Panc1 (cell line): ENCODE measurements around the gene KIF4B.

Experiments used
- POLR2AphosphoS5 ChIP-seq: IDR thresholded peaks from 2 replicates; pipeline ENCODE4 v1.6.1; 2012; ENCODE audit warnings: mild to moderate bottlenecking, low read depth, low read length, moderate library complexity
- TCF7L2 ChIP-seq: IDR thresholded peaks from 2 replicates; pipeline ENCODE4 v1.6.1; 2011; ENCODE audit warnings: mild to moderate bottlenecking, low read depth, low read length, inconsistent platforms
- TF ChIP-seq, protein P1 (sequence below), 2 experiments: IDR thresholded peaks; 2 replicates each; pipeline ENCODE4 v1.6.1; 2011 to 2012; ENCODE audit warnings: low read depth in 2 of 2, control low read depth in 1 of 2, low read length in 1 of 2, mild to moderate bottlenecking in 1 of 2, moderate library complexity in 1 of 2; ENCODE audit not compliant: insufficient read depth in 1 of 2

DNA sequence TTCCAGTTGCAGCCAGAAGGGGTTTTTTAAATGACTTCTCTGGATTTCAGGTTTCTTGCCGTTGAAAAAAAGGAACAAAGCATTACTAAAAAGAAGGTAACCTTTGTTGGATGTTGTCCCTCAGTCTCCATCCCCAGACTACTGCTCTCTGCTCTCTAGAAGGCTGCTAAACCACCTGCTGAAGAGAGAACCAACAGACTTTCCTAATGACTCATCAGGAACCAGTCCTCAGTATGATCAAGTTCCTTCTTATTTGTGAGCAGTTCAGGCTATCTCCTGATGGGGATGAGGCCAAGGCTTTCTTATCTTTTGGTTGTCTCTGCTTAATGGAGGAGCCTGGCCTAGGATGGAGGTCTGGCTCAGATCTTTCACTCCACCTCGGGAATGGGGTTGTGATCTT is 4.1 kb downstream of the KIF4B start:
- no peak for TF ChIP-seq TCF7L2
- no peak for TF ChIP-seq POLR2AphosphoS5
- TF ChIP-seq, protein P1, sequence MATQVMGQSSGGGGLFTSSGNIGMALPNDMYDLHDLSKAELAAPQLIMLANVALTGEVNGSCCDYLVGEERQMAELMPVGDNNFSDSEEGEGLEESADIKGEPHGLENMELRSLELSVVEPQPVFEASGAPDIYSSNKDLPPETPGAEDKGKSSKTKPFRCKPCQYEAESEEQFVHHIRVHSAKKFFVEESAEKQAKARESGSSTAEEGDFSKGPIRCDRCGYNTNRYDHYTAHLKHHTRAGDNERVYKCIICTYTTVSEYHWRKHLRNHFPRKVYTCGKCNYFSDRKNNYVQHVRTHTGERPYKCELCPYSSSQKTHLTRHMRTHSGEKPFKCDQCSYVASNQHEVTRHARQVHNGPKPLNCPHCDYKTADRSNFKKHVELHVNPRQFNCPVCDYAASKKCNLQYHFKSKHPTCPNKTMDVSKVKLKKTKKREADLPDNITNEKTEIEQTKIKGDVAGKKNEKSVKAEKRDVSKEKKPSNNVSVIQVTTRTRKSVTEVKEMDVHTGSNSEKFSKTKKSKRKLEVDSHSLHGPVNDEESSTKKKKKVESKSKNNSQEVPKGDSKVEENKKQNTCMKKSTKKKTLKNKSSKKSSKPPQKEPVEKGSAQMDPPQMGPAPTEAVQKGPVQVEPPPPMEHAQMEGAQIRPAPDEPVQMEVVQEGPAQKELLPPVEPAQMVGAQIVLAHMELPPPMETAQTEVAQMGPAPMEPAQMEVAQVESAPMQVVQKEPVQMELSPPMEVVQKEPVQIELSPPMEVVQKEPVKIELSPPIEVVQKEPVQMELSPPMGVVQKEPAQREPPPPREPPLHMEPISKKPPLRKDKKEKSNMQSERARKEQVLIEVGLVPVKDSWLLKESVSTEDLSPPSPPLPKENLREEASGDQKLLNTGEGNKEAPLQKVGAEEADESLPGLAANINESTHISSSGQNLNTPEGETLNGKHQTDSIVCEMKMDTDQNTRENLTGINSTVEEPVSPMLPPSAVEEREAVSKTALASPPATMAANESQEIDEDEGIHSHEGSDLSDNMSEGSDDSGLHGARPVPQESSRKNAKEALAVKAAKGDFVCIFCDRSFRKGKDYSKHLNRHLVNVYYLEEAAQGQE (IDR thresholded peaks at IDR 0.05; ENCODE audit: insufficient read depth in 1 of 2, low read depth in 2 of 2, low read length in 1 of 2) = no peak
